HCT116 (cell line): ENCODE results near the gene VSX1. TPM values are rescaled to one million over a fixed set of nuclear protein-coding genes. Genes with fewer than 3 reads are reported as not detected.

Experiments used
- ATAC-seq: fragments of 200-7000 bp; cut with Tn5 transposase; 2 replicates; pipeline ENCODE4 v1.9.1; 2020; ENCODE audit warnings: mild to moderate bottlenecking, moderate library complexity
- BruUV-seq: library from RNA; stranded (reverse); fragments of 400-500 nt; replicated peaks from 2 replicates; lab custom pipeline; 2021; lab: Mats Ljungman, UMichigan
- CTCF ChIA-PET: fragments of 300-600 bp; sonication (Branson Sonifier 250); formaldehyde crosslinking; loops from one replicate; lab custom pipeline; 2021; ENCODE audit warnings: antibody characterized with exemption; lab: Charles Lee
- POLR2A ChIA-PET: fragments of 300-600, 350-600 bp; sonication (Branson Sonifier 250); formaldehyde crosslinking; loops from one replicate; lab custom pipeline; 2021; ENCODE audit warnings: antibody characterized with exemption; lab: Charles Lee
- RAD21 ChIA-PET, 2 experiments: fragments of 300-600 bp; sonication (Branson Sonifier 250); formaldehyde crosslinking; loops; one replicate each; lab custom pipeline; 2023; ENCODE audit warnings: low total read pairs in 2 of 2; ENCODE audit not compliant: uncharacterized antibody in 2 of 2, unreplicated experiment in 2 of 2, low non-redundant PET in 1 of 2; lab: Charles Lee
- DNase-seq: peaks from one replicate; pipeline ENCODE4 v3.0.0-alpha.2; 2010; ENCODE audit warnings: low read depth, low spot score
- H2AFZ ChIP-seq: fragments of 200-600 bp; shearing (Covaris generic), sonication (generic); 2 replicates; pipeline ENCODE4 v1.6.1; 2017; ENCODE audit warnings: low read depth, mixed run types, mixed read lengths, antibody characterized with exemption, low read length; ENCODE audit not compliant: poor library complexity, severe bottlenecking
- H3K27ac ChIP-seq: 2 replicates; pipeline ENCODE4 v1.5.1; 2012; ENCODE audit warnings: low read depth, low read length
- H3K27me3 ChIP-seq: fragments of 200-600 bp; sonication (generic); 2 replicates; pipeline ENCODE4 v1.6.1; 2016; ENCODE audit warnings: mixed run types, low read length, mixed read lengths; ENCODE audit not compliant: insufficient read depth
- H3K36me3 ChIP-seq, 2 experiments: fragments of 200-500 bp in 1 of 2; fragments of 200-600 bp in 1 of 2; sonication (Bioruptor generic) in 1 of 2; sonication (generic) in 1 of 2; 2 replicates each; pipeline versions ENCODE4 v1.5.1 to v1.6.1; 2014 to 2016; ENCODE audit warnings: low read length in 2 of 2, inconsistent platforms in 1 of 2, mixed read lengths in 1 of 2, mixed run types in 1 of 2; ENCODE audit not compliant: insufficient read depth in 2 of 2, control insufficient read depth in 1 of 2
- H3K4me1 ChIP-seq, 2 experiments: fragments of 200-600 bp in 1 of 2; sonication (generic) in 1 of 2; 2 replicates each; pipeline versions ENCODE4 v1.5.1 to v1.6.1; 2012 to 2017; ENCODE audit warnings: low read length in 2 of 2, inconsistent platforms in 1 of 2, mild to moderate bottlenecking in 1 of 2, mixed read lengths in 1 of 2, mixed run types in 1 of 2, moderate library complexity in 1 of 2; ENCODE audit not compliant: insufficient read depth in 2 of 2, control insufficient read depth in 1 of 2
- H3K4me2 ChIP-seq: fragments of 200-600 bp; sonication (generic); 2 replicates; pipeline ENCODE4 v1.6.1; 2017; ENCODE audit warnings: mixed run types, low read length, mixed read lengths
- H3K4me3 ChIP-seq, 2 experiments: fragments of 200-600 bp in 1 of 2; sonication (generic) in 1 of 2; replicated peaks in 1 of 2; 2 replicates each; pipeline ENCODE4 v1.5.1; 2011 to 2016; ENCODE audit warnings: low read length in 2 of 2, control low read depth in 1 of 2, low read depth in 1 of 2, mild to moderate bottlenecking in 1 of 2, mixed read lengths in 1 of 2, mixed run types in 1 of 2
- H3K79me2 ChIP-seq: fragments of 200-600 bp; sonication (generic); 2 replicates; pipeline ENCODE4 v1.6.1; 2017; ENCODE audit warnings: mild to moderate bottlenecking, mixed run types, low read length, moderate library complexity, mixed read lengths; ENCODE audit not compliant: insufficient read depth
- H3K9ac ChIP-seq: fragments of 200-600 bp; sonication (generic); 2 replicates; pipeline ENCODE4 v1.6.1; 2016; ENCODE audit warnings: low read length, mixed read lengths
- H3K9me2 ChIP-seq: fragments of 200-600 bp; sonication (generic), shearing (Covaris generic); 2 replicates; pipeline ENCODE4 v1.6.1; 2017; ENCODE audit warnings: mixed run types, mild to moderate bottlenecking, moderate library complexity; ENCODE audit not compliant: insufficient read depth
- H3K9me3 ChIP-seq, 2 experiments: fragments of 200-500 bp in 1 of 2; fragments of 200-600 bp in 1 of 2; sonication (Bioruptor generic) in 1 of 2; sonication (generic) in 1 of 2; 2 replicates each; pipeline ENCODE4 v1.6.1; 2014 to 2017; ENCODE audit warnings: low read length in 2 of 2, mixed read lengths in 2 of 2, inconsistent platforms in 1 of 2, low read depth in 1 of 2, mild to moderate bottlenecking in 1 of 2, mixed run types in 1 of 2, moderate library complexity in 1 of 2; ENCODE audit not compliant: control insufficient read depth in 1 of 2, insufficient read depth in 1 of 2
- H4K20me1 ChIP-seq: fragments of 200-600 bp; sonication (generic), shearing (Covaris generic); 2 replicates; pipeline ENCODE4 v1.6.1; 2017; ENCODE audit warnings: mixed run types, mild to moderate bottlenecking, moderate library complexity; ENCODE audit not compliant: insufficient read depth
- CBX3 ChIP-seq: IDR thresholded peaks from 2 replicates; pipeline ENCODE4 v1.6.1; 2012; ENCODE audit warnings: low read depth
- POLR2A ChIP-seq: IDR thresholded peaks from 2 replicates; pipeline ENCODE4 v1.7.0; 2011; ENCODE audit warnings: borderline replicate concordance; ENCODE audit not compliant: insufficient read depth, insufficient read length; ENCODE audit errors: extremely low read depth
- RAD21 ChIP-seq: IDR thresholded peaks from 2 replicates; pipeline ENCODE4 v1.6.1; 2012; ENCODE audit warnings: low read depth, mild to moderate bottlenecking
- REST ChIP-seq: IDR thresholded peaks from 2 replicates; pipeline ENCODE4 v1.6.1; 2012; ENCODE audit warnings: low read depth
- intact Hi-C: fragments of 100-400 bp; cut with micrococcal nuclease; formaldehyde crosslinking; loops from 2 replicates; pipeline ENCODE4 v1.10.0; 2022
- total RNA-seq: library from RNA; stranded (reverse); gene quantifications from one replicate; pipeline ENCODE4 v1.2.1, GENCODE V29; 2021; ENCODE audit not compliant: unreplicated experiment

The VSX1 gene
- total RNA-seq, 1 experiment from 2014 or later, result not detected

GRCh38 chr20:25083141-25083772 lies 1.3 kb upstream of the VSX1 start:
- Histone ChIP-seq H3K36me3 (no peaks in the 10 kb centered on the region), H3K27ac (no peak overlapping the region), H3K4me2 (peak overlapping the region; percentile 45), H3K4me1 (no peaks in the 10 kb centered on the region), H3K9me2 (no peaks in the 10 kb centered on the region), H3K27me3 (peaks cover 17% of the 10 kb centered on the region), H2AFZ (no peak overlapping the region), H3K9me3 (no peaks in the 10 kb centered on the region), H3K79me2 (no peaks in the 10 kb centered on the region), H4K20me1 (no peaks in the 10 kb centered on the region), H3K9ac (no peak overlapping the region), H3K4me3 (no peak overlapping the region; a peak in 1 of 4 replicates)
- POLR2A ChIA-PET, result no interaction called here
- RAD21 ChIA-PET, result no interaction called here
- ATAC-seq, result no peak
- CTCF ChIA-PET, result interaction anchor here (1.5 kb wide), 1 partner anchor 315 kb away, joined by 3 read pairs; no protein-coding TSS in a partner anchor
- no peak for DNase-seq
- intact Hi-C loops, result no loop called here
- BruUV-seq, result no TSS peak
- TF ChIP-seq POLR2A, result no peak

GRCh38 chr20:25082498-25082873 lies 545 bp upstream of the VSX1 start:
- Histone ChIP-seq H3K9me2 (no peaks in the 10 kb centered on the region), H3K4me1 (peaks cover 0 to 2% of the 10 kb centered on the region in 2 experiments; a peak in 1 of 4 replicates), H3K4me3 (no peak overlapping the region), H3K27me3 (peaks cover 17% of the 10 kb centered on the region), H2AFZ (no peak overlapping the region), H3K9ac (no peak overlapping the region), H3K36me3 (no peaks in the 10 kb centered on the region), H4K20me1 (no peaks in the 10 kb centered on the region), H3K79me2 (no peaks in the 10 kb centered on the region), H3K9me3 (no peaks in the 10 kb centered on the region), H3K4me2 (no peak overlapping the region), H3K27ac (no peak overlapping the region)
- POLR2A ChIA-PET, result no interaction called here
- ATAC-seq (no peak), DNase-seq (no peak)
- intact Hi-C loops, result no loop called here
- CTCF ChIA-PET, result interaction anchor here (0.6 to 1.5 kb wide), 2 partner anchors 111 to 316 kb away, joined by 3 read pairs; no protein-coding TSS in a partner anchor
- TF ChIP-seq RAD21, result peak; percentile 11; the same call in 1 of the 2 replicates
- TF ChIP-seq CBX3, result no peak
- no peak for TF ChIP-seq REST
- RAD21 ChIA-PET, result no interaction called here
- BruUV-seq, result no TSS peak
